ENCODE results near the gene PDGFD. TPM values are rescaled to one million over a fixed set of nuclear protein-coding genes. Genes with fewer than 3 reads are reported as not detected.
A peak's percentile ranks its signal among the peaks of the same experiment; 100 is the strongest.

The PDGFD gene
- total and polyA plus RNA-seq, 8 donors = 9.9 to 52.1 (median 20.2) TPM

DNA sequence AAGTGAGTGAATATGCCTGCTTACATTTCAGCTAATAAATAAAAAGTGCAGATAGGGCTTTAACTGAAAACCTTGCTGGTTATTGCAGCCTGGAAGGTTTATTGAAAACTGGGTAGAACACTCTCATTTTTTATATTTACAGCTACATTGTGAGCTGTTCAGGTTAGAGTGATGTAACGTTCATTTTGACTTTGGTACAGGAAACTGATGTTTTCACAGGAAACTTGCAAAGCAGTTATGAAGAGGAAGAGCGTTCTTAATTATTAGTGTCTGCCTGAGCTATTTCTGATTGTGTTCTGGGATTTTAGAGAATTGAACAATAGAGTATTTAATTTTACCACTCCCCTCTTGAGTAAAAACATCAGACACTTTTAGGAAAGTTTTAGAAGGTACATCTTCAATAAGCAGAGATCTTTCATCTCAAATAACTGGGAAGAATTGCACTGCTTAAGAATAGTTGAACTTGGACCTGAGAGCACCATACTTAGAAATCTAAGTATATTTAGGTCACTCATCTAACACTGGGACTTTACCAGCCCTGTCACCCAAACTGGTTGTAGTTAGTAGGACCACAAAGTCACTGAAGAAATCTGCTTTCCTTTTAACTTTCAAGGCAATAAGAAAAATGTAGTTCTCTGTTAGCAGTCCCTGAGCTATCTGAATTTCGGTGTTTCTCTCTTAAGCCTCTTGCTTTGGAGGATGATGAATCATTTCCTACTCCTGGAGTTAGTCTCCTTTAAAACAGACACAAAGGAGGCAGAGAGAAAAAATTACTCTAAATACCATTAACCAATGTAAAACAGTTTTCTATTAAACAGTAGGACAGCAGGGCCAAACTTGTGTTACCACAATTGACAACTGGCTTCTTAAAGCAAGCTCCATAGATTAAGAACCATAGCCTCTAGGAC lies 256.1 kb downstream of the PDGFD start:
- H3K4me1 ChIP-seq = no peaks in the 10 kb centered on the region
- H3K36me3 ChIP-seq = peaks cover 0 to 4% (median 0%) of the 10 kb centered on the region in 3 donors
- FAIRE-seq = no peak
- H3K9me3 ChIP-seq = no peaks in the 10 kb centered on the region
- H3K27me3 ChIP-seq = no peaks in the 10 kb centered on the region
- 81 to 85% methylated on average over 3 of the region's 3 CpGs for WGBS, 2 donors
- TF ChIP-seq, protein P1, sequence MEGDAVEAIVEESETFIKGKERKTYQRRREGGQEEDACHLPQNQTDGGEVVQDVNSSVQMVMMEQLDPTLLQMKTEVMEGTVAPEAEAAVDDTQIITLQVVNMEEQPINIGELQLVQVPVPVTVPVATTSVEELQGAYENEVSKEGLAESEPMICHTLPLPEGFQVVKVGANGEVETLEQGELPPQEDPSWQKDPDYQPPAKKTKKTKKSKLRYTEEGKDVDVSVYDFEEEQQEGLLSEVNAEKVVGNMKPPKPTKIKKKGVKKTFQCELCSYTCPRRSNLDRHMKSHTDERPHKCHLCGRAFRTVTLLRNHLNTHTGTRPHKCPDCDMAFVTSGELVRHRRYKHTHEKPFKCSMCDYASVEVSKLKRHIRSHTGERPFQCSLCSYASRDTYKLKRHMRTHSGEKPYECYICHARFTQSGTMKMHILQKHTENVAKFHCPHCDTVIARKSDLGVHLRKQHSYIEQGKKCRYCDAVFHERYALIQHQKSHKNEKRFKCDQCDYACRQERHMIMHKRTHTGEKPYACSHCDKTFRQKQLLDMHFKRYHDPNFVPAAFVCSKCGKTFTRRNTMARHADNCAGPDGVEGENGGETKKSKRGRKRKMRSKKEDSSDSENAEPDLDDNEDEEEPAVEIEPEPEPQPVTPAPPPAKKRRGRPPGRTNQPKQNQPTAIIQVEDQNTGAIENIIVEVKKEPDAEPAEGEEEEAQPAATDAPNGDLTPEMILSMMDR (IDR thresholded peaks at IDR 0.05) = no peak
- H3K4me3 ChIP-seq = no peak overlapping the region
- DNase-seq = no peak
- H3K27ac ChIP-seq = peak overlapping the region in 2 of 4 donors; percentile 5 to 33
- intact Hi-C loops (cut with DNase I) = no loop called here
- peak in 1 of 4 donors; percentile 40 for ATAC-seq

DNA sequence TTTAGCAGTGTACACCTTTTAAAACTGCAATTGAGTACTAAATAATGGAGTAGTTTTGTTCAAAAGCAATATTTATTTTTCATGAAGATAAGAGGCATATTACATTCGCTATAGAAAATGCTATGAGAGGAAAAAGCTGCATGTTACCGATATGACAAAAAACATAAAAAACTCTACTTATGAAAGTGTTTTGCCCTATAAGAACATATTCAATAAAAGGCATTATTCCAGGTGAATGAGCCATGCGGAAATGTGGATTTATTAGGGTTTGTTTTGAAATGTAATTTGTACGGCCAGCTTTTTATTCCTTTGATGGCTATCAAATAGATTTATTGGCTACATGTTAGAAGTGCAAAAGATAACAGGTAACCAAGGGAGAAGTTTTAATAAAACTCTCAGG lies 256.8 kb downstream of the PDGFD start:
- Histone ChIP-seq H3K36me3 (peaks cover 0 to 4% (median 0%) of the 10 kb centered on the region in 3 donors), H3K4me1 (no peaks in the 10 kb centered on the region), H3K4me3 (no peak overlapping the region), H3K27ac (peak overlapping the region in 2 of 4 donors; percentile 5 to 33), H3K9me3 (no peaks in the 10 kb centered on the region), H3K27me3 (no peaks in the 10 kb centered on the region)
- TF ChIP-seq, protein P1 (IDR thresholded peaks at IDR 0.05) = no peak
- DNase-seq (no peak), ATAC-seq (no peak), FAIRE-seq (no peak)
- WGBS, 2 donors = 59 to 76% methylated on average over 4 of the region's 4 CpGs
- intact Hi-C loops (cut with DNase I) = no loop called here

DNA sequence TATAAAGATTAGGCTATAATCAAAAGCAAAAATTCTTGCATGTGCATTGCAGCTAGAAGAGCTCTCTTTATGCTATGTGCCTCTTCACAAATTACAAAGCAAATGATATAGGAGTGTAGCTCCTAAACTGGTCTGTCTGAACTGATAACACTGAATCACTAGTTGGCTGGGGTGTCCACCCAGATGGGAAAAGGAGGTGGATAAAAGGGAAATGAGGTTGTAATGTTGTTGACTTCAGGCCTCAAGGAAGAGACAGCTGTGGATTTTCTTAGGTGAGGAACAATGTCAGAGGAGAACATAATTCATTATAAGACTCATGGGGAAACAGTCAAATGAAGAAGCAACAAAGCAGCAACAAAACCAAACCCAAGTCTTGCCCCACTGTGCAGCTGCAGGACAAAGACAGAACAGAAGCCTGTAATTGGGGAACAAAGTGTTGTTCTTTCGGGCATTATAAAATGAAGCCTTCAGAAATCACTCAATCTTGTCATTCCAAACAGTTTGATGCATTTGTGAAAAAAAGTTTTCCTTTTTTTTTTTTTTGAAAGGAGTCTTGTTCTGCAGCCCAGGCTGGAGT lies 257.6 kb downstream of the PDGFD start:
- TF ChIP-seq, protein P1 (IDR thresholded peaks at IDR 0.05) = no peak
- peaks cover 0 to 4% (median 0%) of the 10 kb centered on the region in 3 donors for H3K36me3 ChIP-seq
- H3K4me3 ChIP-seq = no peak overlapping the region
- ATAC-seq (no peak), DNase-seq (no peak), FAIRE-seq (no peak)
- 86 to 88% methylated on average over 1 of the region's 1 CpG for WGBS, 2 donors
- H3K27ac ChIP-seq = no peak overlapping the region
- no peaks in the 10 kb centered on the region for H3K4me1 ChIP-seq
- intact Hi-C loops (cut with DNase I) = no loop called here
- H3K9me3 ChIP-seq = no peaks in the 10 kb centered on the region
- H3K27me3 ChIP-seq = no peaks in the 10 kb centered on the region

DNA sequence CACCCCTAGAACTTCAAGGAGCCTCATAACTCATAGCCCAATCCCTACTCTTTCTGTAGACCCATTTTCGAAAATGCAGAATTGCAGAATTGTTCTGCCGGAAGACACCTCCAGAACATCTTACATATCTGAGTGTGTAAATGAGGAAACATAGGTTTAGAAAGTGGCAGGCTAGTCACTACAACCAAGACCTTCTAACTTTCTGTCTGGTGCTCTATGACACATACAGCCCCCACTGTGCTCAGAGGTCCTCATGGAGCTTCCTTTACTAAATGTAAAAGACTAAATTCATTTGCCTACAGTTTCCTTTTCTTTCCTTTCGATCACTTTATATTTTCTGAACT lies 259.7 kb downstream of the PDGFD start:
- ATAC-seq = no peak
- intact Hi-C loops (cut with DNase I) = no loop called here
- no peaks in the 10 kb centered on the region for H3K4me1 ChIP-seq
- no peak overlapping the region for H3K27ac ChIP-seq
- H3K27me3 ChIP-seq = no peaks in the 10 kb centered on the region
- no peak overlapping the region for H3K4me3 ChIP-seq
- H3K36me3 ChIP-seq = no peaks in the 10 kb centered on the region
- no peaks in the 10 kb centered on the region for H3K9me3 ChIP-seq
- WGBS, 2 donors = 71 to 91% methylated on average over 3 of the region's 3 CpGs
- TF ChIP-seq, protein P1 (IDR thresholded peaks at IDR 0.05) = no peak
- no peak for FAIRE-seq
- no peak for DNase-seq
